OCI-LY3 (cell line): ENCODE measurements around the gene PLLP.

Experiments used
- CTCF ChIP-seq: fragments of 200-600, 300-600 bp; sonication (generic); IDR thresholded peaks from 2 replicates; pipeline ENCODE4 v1.5.1; 2014; ENCODE audit warnings: antibody characterized with exemption, low read length, low read depth
- EZH2phosphoT487 ChIP-seq: fragments of 200-600 bp; shearing (Covaris generic); IDR thresholded peaks from 2 replicates; pipeline ENCODE4 v1.6.1; 2018; ENCODE audit warnings: antibody characterized with exemption, mixed run types, low read depth

- TF ChIP-seq CTCF (no peak), EZH2phosphoT487 (no peak)
Observed at GRCh38 chr16:57257455-57258070, 26.9 kb downstream of the PLLP start.
